GM12878 (cell line): ENCODE data around the gene DEPDC1. TPM values are rescaled to one million over a fixed set of nuclear protein-coding genes. Genes with fewer than 3 reads are reported as not detected.
A peak's percentile ranks its signal among the peaks of the same experiment; 100 is the strongest.

ENCODE experiments used
- ATAC-seq: fragments of 200-7000 bp; cut with Tn5 transposase; 3 replicates; pipeline ENCODE4 v1.9.1; 2020; ENCODE audit warnings: mild to moderate bottlenecking, moderate library complexity
- BruUV-seq: library from RNA; stranded (reverse); fragments of 400-500 nt; replicated peaks from 2 replicates; lab custom pipeline; 2021; lab: Mats Ljungman, UMichigan
- CTCF ChIA-PET: fragments of 300-600 bp; sonication (Branson Sonifier 250); formaldehyde crosslinking; extraction: SDS; loops from one replicate; lab custom pipeline; 2021; ENCODE audit warnings: inconsistent platforms; lab: Yijun Ruan, JAX
- POLR2A ChIA-PET: fragments of 350-600 bp; formaldehyde crosslinking; extraction: SDS; loops from one replicate; lab custom pipeline; 2021; ENCODE audit warnings: inconsistent platforms; lab: Charles Lee
- RAD21 ChIA-PET: fragments of 300-600 bp; sonication (Branson Sonifier 250); formaldehyde crosslinking; loops from one replicate; lab custom pipeline; 2023; ENCODE audit warnings: antibody characterized with exemption; ENCODE audit not compliant: unreplicated experiment; lab: Charles Lee
- SMC1A ChIA-PET: fragments of 300-600 bp; sonication (Branson Sonifier 250); formaldehyde crosslinking; loops from one replicate; lab custom pipeline; 2023; ENCODE audit not compliant: unreplicated experiment, uncharacterized antibody; lab: Charles Lee
- DNase-seq: peaks from one replicate; pipeline ENCODE4 v3.0.0-alpha.2; 2011; ENCODE audit warnings: low read depth, low spot score
- FAIRE-seq: peaks from 3 replicates; lab custom pipeline; 2011; peaks lifted over from hg19 to GRCh38; lab: Jason Lieb, UNC
- H2AFZ ChIP-seq: 2 replicates; pipeline ENCODE4 v1.6.0; 2011; ENCODE audit warnings: low read depth, low read length, control low read depth; ENCODE audit not compliant: control insufficient read depth
- H3K27ac ChIP-seq: 2 replicates; pipeline ENCODE4 v1.5.1; 2011; ENCODE audit warnings: control low read depth; ENCODE audit not compliant: control insufficient read depth, insufficient read depth
- H3K27me3 ChIP-seq, 2 experiments: replicated peaks in 1 of 2; 2 replicates each; pipeline versions ENCODE4 v1.6.0 to v1.6.1; 2011; ENCODE audit warnings: low read length in 1 of 2; ENCODE audit not compliant: control insufficient read depth in 2 of 2, insufficient read depth in 2 of 2
- H3K36me3 ChIP-seq, 2 experiments: 2 replicates each; pipeline ENCODE4 v1.5.1; 2011; ENCODE audit warnings: low read length in 1 of 2; ENCODE audit not compliant: control insufficient read depth in 2 of 2, insufficient read depth in 2 of 2
- H3K4me1 ChIP-seq: 2 replicates; pipeline ENCODE4 v1.6.1; 2011; ENCODE audit warnings: mild to moderate bottlenecking, low read length, moderate library complexity, mixed read lengths; ENCODE audit not compliant: control insufficient read depth, insufficient read depth
- H3K4me2 ChIP-seq: 2 replicates; pipeline ENCODE4 v1.6.0; 2011; ENCODE audit warnings: control low read depth; ENCODE audit not compliant: control insufficient read depth, insufficient read depth
- H3K4me3 ChIP-seq: fragments of 200-600 bp; sonication (generic); 2 replicates; pipeline ENCODE4 v1.5.1; 2016
- H3K79me2 ChIP-seq: 2 replicates; pipeline ENCODE4 v1.6.0; 2011; ENCODE audit warnings: low read length; ENCODE audit not compliant: control insufficient read depth, insufficient read depth
- H3K9ac ChIP-seq: 2 replicates; pipeline ENCODE4 v1.8.0; 2011; ENCODE audit warnings: low read length, control low read depth, mixed read lengths; ENCODE audit not compliant: control insufficient read depth, insufficient read depth
- H3K9me3 ChIP-seq: replicated peaks from 3 replicates; pipeline ENCODE4 v1.5.1; 2011; ENCODE audit warnings: mild to moderate bottlenecking, low read length; ENCODE audit not compliant: control insufficient read depth, insufficient read depth
- H4K20me1 ChIP-seq: 2 replicates; pipeline ENCODE4 v1.6.0; 2011; ENCODE audit not compliant: control insufficient read depth, insufficient read depth
- ASH2L ChIP-seq: fragments of 300-600, 200-600 bp; sonication (generic); IDR thresholded peaks from 2 replicates; pipeline ENCODE4 v1.6.1; 2017; ENCODE audit warnings: low read depth, mild to moderate bottlenecking, borderline replicate concordance
- CHD2 ChIP-seq: IDR thresholded peaks from 2 replicates; pipeline ENCODE4 v1.6.1; 2011; ENCODE audit warnings: low read depth, low read length, improper control_type of control experiment, borderline replicate concordance
- ESRRA ChIP-seq: IDR thresholded peaks from 2 replicates; pipeline ENCODE4 v1.6.1; 2012; ENCODE audit warnings: mild to moderate bottlenecking, low read length, improper control_type of control experiment
- MTA2 ChIP-seq: fragments of 450-650 bp; IDR thresholded peaks from 2 replicates; pipeline ENCODE4 v1.6.1; 2016; ENCODE audit warnings: low read depth, mild to moderate bottlenecking, moderate library complexity
- NFYB ChIP-seq: IDR thresholded peaks from 2 replicates; pipeline ENCODE4 v1.6.1; 2011; ENCODE audit warnings: low read depth, mild to moderate bottlenecking, low read length, improper control_type of control experiment, moderate library complexity; ENCODE audit not compliant: insufficient read depth
- NKRF ChIP-seq: fragments of 450-650 bp; conservative IDR thresholded peaks from 2 replicates; pipeline ENCODE4 v1.6.1; 2017; ENCODE audit warnings: mild to moderate bottlenecking, moderate library complexity
- PAX8 ChIP-seq: fragments of 450-650 bp; IDR thresholded peaks from 2 replicates; pipeline ENCODE4 v1.6.1; 2017; ENCODE audit warnings: mild to moderate bottlenecking, moderate library complexity
- RELB ChIP-seq: fragments of 450-650 bp; IDR thresholded peaks from 2 replicates; pipeline ENCODE4 v1.6.1; 2017; ENCODE audit warnings: low read depth, mild to moderate bottlenecking, moderate library complexity
- ZNF622 ChIP-seq: fragments of 450-650 bp; IDR thresholded peaks from 2 replicates; pipeline ENCODE4 v1.6.1; 2017; ENCODE audit warnings: mild to moderate bottlenecking, inconsistent platforms
- WGBS: methylation state at CpG from one replicate; pipeline ENCODE4 v1.1.6; 2016; ENCODE audit warnings: low lambda C conversion rate; ENCODE audit not compliant: insufficient replicate concordance, insufficient coverage; ENCODE audit errors: missing lambda C conversion rate; 5-methylcytosine and 5-hydroxymethylcytosine counted together
- in situ Hi-C: fragments of 300-500 bp; cut with MboI; formaldehyde crosslinking; loops from 9 replicates; pipeline ENCODE4 v1.14.3; 2018; ENCODE audit warnings: mixed read lengths
- intact Hi-C: fragments of 100-400 bp; cut with micrococcal nuclease; formaldehyde crosslinking; loops from one replicate; pipeline ENCODE4 v1.14.2; 2022; ENCODE audit not compliant: unreplicated experiment
- polyA plus RNA-seq, 11 experiments: library from polyadenylated mRNA; depleted of rRNA in 4 of 11; unstranded in 6 of 11; stranded (reverse) in 5 of 11; fragments of >200 nt; fragmentation: Nextera tagmentation in 4 of 11; fragmentation: Illumina TruSeq in 1 of 11; extraction: Ambion mirVana in 4 of 11; extraction: Trizol in 1 of 11; gene quantifications; 1 replicate in 1 of 11; 2 replicates in 10 of 11; pipeline versions ENCODE4 v1.2.1 to v1.2.3, GENCODE V29; 2011 to 2016; ENCODE audit warnings: inconsistent platforms in 2 of 11, missing spikeins in 2 of 11, low read depth in 1 of 11
- total RNA-seq, 4 experiments: library from RNA; depleted of rRNA in 3 of 4; stranded (reverse); fragments of >200 nt in 3 of 4; fragmentation: Illumina TruSeq in 1 of 4; extraction: Trizol in 1 of 4; gene quantifications; 2 replicates each; pipeline versions ENCODE4 v1.2.1 to v1.2.3, GENCODE V29; 2013 to 2021
- TF ChIP-seq, protein P1 (sequence below): fragments of 150-350 bp; IDR thresholded peaks from 2 replicates; pipeline ENCODE4 v1.6.1; 2016; ENCODE audit warnings: low read depth, low read length

Gene DEPDC1
- total and polyA plus RNA-seq, 10 of the 15 experiments (the other 5 are each of a cell fraction or from before 2014, with no cell fraction given): 6.9 to 36.5 (median 17.6) TPM

GRCh38 chr1:68503085-68503484 is 6.2 kb upstream of the DEPDC1 start (continued):
- no peak for TF ChIP-seq RELB

DNA sequence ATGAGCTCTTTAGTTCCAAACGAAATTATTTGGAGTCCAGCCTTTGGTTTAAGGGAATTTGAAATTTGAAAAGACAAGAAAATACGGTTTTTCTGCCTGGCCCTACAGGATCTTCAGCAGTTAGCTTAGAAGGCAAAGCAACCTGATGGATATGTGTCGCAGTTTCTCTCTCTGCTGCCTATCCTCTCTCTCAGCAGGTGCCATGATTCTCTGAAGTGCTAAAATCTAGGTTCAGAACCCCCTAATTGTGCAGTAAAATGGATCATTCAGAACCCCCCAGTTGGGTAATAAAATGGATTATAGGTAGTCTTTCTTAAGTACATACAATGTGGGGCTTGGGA is 446 bp upstream of the DEPDC1 start:
- Histone ChIP-seq H3K27me3 (no peaks in the 10 kb centered on the region), H2AFZ (peak overlapping the region; percentile 95), H3K36me3 (no peaks in the 10 kb centered on the region), H3K4me2 (peak overlapping the region; percentile 79), H3K4me3 (peak overlapping the region; percentile 82; the same call in 1 of the 2 replicates), H3K9ac (peak overlapping the region; percentile 84), H3K9me3 (no peaks in the 10 kb centered on the region), H3K79me2 (peaks cover 19% of the 10 kb centered on the region), H3K4me1 (no peaks in the 10 kb centered on the region; the same call in 1 of the 2 replicates), H3K27ac (peak overlapping the region; percentile 87), H4K20me1 (no peaks in the 10 kb centered on the region)
- no peak for DNase-seq
- BruUV-seq: no TSS peak
- RAD21 ChIA-PET: no interaction called here
- in situ Hi-C loops: no loop called here
- 0% methylated on average over 3 of the region's 3 CpGs for WGBS
- POLR2A ChIA-PET: interaction anchor here (1.9 kb wide), 1 partner anchor 9 kb away, joined by 6 read pairs; no protein-coding TSS in a partner anchor
- CTCF ChIA-PET: interaction anchor here (0.5 kb wide), 1 partner anchor 177 kb away, joined by 3 read pairs; no protein-coding TSS in a partner anchor
- FAIRE-seq: no peak
- peak; percentile 10 for ATAC-seq
- SMC1A ChIA-PET: interaction anchor here (2.3 kb wide), 1 partner anchor 9 kb away, joined by 11 read pairs; no protein-coding TSS in a partner anchor
- intact Hi-C loops: no loop called here
- TF ChIP-seq ESRRA (no peak), NKRF (no peak), CHD2 (no peak), ZNF622 (no peak), ASH2L (no peak), MTA2 (no peak), NFYB (no peak), PAX8 (no peak)
- TF ChIP-seq, protein P1, sequence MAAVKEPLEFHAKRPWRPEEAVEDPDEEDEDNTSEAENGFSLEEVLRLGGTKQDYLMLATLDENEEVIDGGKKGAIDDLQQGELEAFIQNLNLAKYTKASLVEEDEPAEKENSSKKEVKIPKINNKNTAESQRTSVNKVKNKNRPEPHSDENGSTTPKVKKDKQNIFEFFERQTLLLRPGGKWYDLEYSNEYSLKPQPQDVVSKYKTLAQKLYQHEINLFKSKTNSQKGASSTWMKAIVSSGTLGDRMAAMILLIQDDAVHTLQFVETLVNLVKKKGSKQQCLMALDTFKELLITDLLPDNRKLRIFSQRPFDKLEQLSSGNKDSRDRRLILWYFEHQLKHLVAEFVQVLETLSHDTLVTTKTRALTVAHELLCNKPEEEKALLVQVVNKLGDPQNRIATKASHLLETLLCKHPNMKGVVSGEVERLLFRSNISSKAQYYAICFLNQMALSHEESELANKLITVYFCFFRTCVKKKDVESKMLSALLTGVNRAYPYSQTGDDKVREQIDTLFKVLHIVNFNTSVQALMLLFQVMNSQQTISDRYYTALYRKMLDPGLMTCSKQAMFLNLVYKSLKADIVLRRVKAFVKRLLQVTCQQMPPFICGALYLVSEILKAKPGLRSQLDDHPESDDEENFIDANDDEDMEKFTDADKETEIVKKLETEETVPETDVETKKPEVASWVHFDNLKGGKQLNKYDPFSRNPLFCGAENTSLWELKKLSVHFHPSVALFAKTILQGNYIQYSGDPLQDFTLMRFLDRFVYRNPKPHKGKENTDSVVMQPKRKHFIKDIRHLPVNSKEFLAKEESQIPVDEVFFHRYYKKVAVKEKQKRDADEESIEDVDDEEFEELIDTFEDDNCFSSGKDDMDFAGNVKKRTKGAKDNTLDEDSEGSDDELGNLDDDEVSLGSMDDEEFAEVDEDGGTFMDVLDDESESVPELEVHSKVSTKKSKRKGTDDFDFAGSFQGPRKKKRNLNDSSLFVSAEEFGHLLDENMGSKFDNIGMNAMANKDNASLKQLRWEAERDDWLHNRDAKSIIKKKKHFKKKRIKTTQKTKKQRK: no peak
